ENCODE measurements around the gene FN3KRP.

FN3KRP gene

GRCh38 chr17:82709676-82710498 is 6.6 kb upstream of the FN3KRP start:
- peaks cover 4% of the 10 kb centered on the region; the same call in 1 of the 2 replicates for H3K4me1 ChIP-seq (ENCODE audit: insufficient read depth, low read length)
- no peak overlapping the region for H3K9ac ChIP-seq (ENCODE audit: low read depth, low read length)
- H3K36me3 ChIP-seq (ENCODE audit: insufficient read depth, low read length): no peaks in the 10 kb centered on the region
- no peaks in the 10 kb centered on the region for H3K9me3 ChIP-seq (ENCODE audit: control insufficient read depth, insufficient read depth, low read length)

GRCh38 chr17:82710499-82711232 is 5.8 kb upstream of the FN3KRP start:
- Histone ChIP-seq H3K9me3 (ENCODE audit: control insufficient read depth, insufficient read depth, low read length) (no peaks in the 10 kb centered on the region), H3K4me1 (ENCODE audit: insufficient read depth, low read length) (peaks cover 4% of the 10 kb centered on the region; the same call in 1 of the 2 replicates), H3K36me3 (ENCODE audit: insufficient read depth, low read length) (no peaks in the 10 kb centered on the region), H3K9ac (ENCODE audit: low read depth, low read length) (no peak overlapping the region)

GRCh38 chr17:82713071-82713723 is 3.3 kb upstream of the FN3KRP start:
- no peaks in the 10 kb centered on the region for H3K36me3 ChIP-seq (ENCODE audit: insufficient read depth, low read length)
- peaks cover 4% of the 10 kb centered on the region; the same call in 1 of the 2 replicates for H3K4me1 ChIP-seq (ENCODE audit: insufficient read depth, low read length)
- no peaks in the 10 kb centered on the region for H3K9me3 ChIP-seq (ENCODE audit: control insufficient read depth, insufficient read depth, low read length)
- no peak overlapping the region for H3K9ac ChIP-seq (ENCODE audit: low read depth, low read length)

GRCh38 chr17:82718986-82719685 is 2.6 kb downstream of the FN3KRP start:
- no peak overlapping the region for H3K9ac ChIP-seq (ENCODE audit: low read depth, low read length)
- H3K9me3 ChIP-seq (ENCODE audit: control insufficient read depth, insufficient read depth, low read length): no peaks in the 10 kb centered on the region
- peaks cover 4% of the 10 kb centered on the region; the same call in 1 of the 2 replicates for H3K4me1 ChIP-seq (ENCODE audit: insufficient read depth, low read length)
- H3K36me3 ChIP-seq (ENCODE audit: insufficient read depth, low read length): peaks cover 8% of the 10 kb centered on the region

- H3K9me3 ChIP-seq (ENCODE audit: control insufficient read depth, insufficient read depth, low read length): no peaks in the 10 kb centered on the region
- H3K9ac ChIP-seq (ENCODE audit: low read depth, low read length): no peak overlapping the region
- H3K4me1 ChIP-seq (ENCODE audit: insufficient read depth, low read length): peaks cover 4% of the 10 kb centered on the region; the same call in 1 of the 2 replicates
- H3K36me3 ChIP-seq (ENCODE audit: insufficient read depth, low read length): peaks cover 8% of the 10 kb centered on the region
Measured at GRCh38 chr17:82720204-82720603, 3.7 kb downstream of the FN3KRP start.

- H3K4me1 ChIP-seq (ENCODE audit: insufficient read depth, low read length): peaks cover 4% of the 10 kb centered on the region; the same call in 1 of the 2 replicates
- H3K9me3 ChIP-seq (ENCODE audit: control insufficient read depth, insufficient read depth, low read length): no peaks in the 10 kb centered on the region
- no peak overlapping the region for H3K9ac ChIP-seq (ENCODE audit: low read depth, low read length)
- H3K36me3 ChIP-seq (ENCODE audit: insufficient read depth, low read length): peaks cover 16% of the 10 kb centered on the region
Measured at GRCh38 chr17:82722341-82723013, 6.0 kb downstream of the FN3KRP start.

- no peaks in the 10 kb centered on the region for H3K4me1 ChIP-seq (ENCODE audit: insufficient read depth, low read length)
- H3K9ac ChIP-seq (ENCODE audit: low read depth, low read length): no peak overlapping the region
- H3K9me3 ChIP-seq (ENCODE audit: control insufficient read depth, insufficient read depth, low read length): no peaks in the 10 kb centered on the region
- peaks cover 23% of the 10 kb centered on the region for H3K36me3 ChIP-seq (ENCODE audit: insufficient read depth, low read length)
Measured at GRCh38 chr17:82723169-82723807, 6.8 kb downstream of the FN3KRP start.

- Histone ChIP-seq H3K4me1 (ENCODE audit: insufficient read depth, low read length) (no peaks in the 10 kb centered on the region), H3K9me3 (ENCODE audit: control insufficient read depth, insufficient read depth, low read length) (no peaks in the 10 kb centered on the region), H3K9ac (ENCODE audit: low read depth, low read length) (no peak overlapping the region), H3K36me3 (ENCODE audit: insufficient read depth, low read length) (peaks cover 15% of the 10 kb centered on the region)
Measured at GRCh38 chr17:82726427-82726826, 9.9 kb downstream of the FN3KRP start.

GRCh38 chr17:82729479-82730260 is 13.2 kb downstream of the FN3KRP start:
- Histone ChIP-seq H3K36me3 (ENCODE audit: insufficient read depth, low read length) (peaks cover 22% of the 10 kb centered on the region), H3K9ac (ENCODE audit: low read depth, low read length) (no peak overlapping the region), H3K4me1 (ENCODE audit: insufficient read depth, low read length) (no peaks in the 10 kb centered on the region), H3K9me3 (ENCODE audit: control insufficient read depth, insufficient read depth, low read length) (peaks cover 7% of the 10 kb centered on the region; the same call in 1 of the 2 replicates)

- Histone ChIP-seq H3K4me1 (ENCODE audit: insufficient read depth, low read length) (no peaks in the 10 kb centered on the region), H3K9me3 (ENCODE audit: control insufficient read depth, insufficient read depth, low read length) (peaks cover 7% of the 10 kb centered on the region; the same call in 1 of the 2 replicates), H3K9ac (ENCODE audit: low read depth, low read length) (no peak overlapping the region), H3K36me3 (ENCODE audit: insufficient read depth, low read length) (peaks cover 16% of the 10 kb centered on the region)
Measured at GRCh38 chr17:82732118-82732743, 15.7 kb downstream of the FN3KRP start.

- Histone ChIP-seq H3K4me1 (ENCODE audit: insufficient read depth, low read length) (no peaks in the 10 kb centered on the region), H3K36me3 (ENCODE audit: insufficient read depth, low read length) (peaks cover 12% of the 10 kb centered on the region), H3K9ac (ENCODE audit: low read depth, low read length) (peak within 1 kb of the TSS; percentile 61), H3K9me3 (ENCODE audit: control insufficient read depth, insufficient read depth, low read length) (peaks cover 10% of the 10 kb centered on the region)
Measured at GRCh38 chr17:82734987-82735866, 18.7 kb downstream of the FN3KRP start, which contains the start of gene FN3K. TSS of gene FN3K (plus strand) at chr17:82735615. CDS start at chr17:82735637, 22 bp downstream.

Measured in ES-I3 (cell line).